GM12891 (cell line): ENCODE results near the gene MROH9.

Experiments used
- POLR2A ChIP-seq: IDR thresholded peaks from 2 replicates; pipeline ENCODE4 v1.6.1; 2011; ENCODE audit warnings: low read depth, low read length, control low read depth
- POLR2AphosphoS5 ChIP-seq: IDR thresholded peaks from 2 replicates; pipeline ENCODE4 v1.6.1; 2011; ENCODE audit warnings: low read depth, low read length, control low read depth

DNA sequence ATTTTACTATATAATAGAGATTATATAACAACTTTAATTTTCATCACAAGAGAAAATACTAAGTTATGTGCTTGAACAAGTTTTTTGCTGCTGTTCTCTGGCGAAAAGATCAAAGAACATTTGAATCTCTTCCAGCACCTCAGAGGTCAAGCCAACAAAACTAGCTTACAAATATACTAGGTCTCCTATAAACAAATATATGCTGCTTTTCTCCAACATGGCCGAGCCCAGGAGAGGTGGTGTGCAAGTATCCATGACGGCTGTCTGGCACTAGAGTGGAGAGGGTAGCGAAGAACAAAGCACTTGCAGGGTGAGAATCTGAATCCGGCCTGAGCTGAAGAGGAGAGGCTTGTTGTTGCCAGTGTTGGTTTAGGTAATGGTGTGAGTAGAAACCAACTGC, 147.9 kb downstream of the MROH9 start:
- TF ChIP-seq POLR2A (no peak), POLR2AphosphoS5 (no peak)
